Measurements from ENCODE around the gene AOC1.
"Not testable (repeated sequence)": the region's sequence is repeated elsewhere in the genome, so short reads cannot be mapped to it uniquely, and the experiment has no call there.

AOC1 gene

DNA sequence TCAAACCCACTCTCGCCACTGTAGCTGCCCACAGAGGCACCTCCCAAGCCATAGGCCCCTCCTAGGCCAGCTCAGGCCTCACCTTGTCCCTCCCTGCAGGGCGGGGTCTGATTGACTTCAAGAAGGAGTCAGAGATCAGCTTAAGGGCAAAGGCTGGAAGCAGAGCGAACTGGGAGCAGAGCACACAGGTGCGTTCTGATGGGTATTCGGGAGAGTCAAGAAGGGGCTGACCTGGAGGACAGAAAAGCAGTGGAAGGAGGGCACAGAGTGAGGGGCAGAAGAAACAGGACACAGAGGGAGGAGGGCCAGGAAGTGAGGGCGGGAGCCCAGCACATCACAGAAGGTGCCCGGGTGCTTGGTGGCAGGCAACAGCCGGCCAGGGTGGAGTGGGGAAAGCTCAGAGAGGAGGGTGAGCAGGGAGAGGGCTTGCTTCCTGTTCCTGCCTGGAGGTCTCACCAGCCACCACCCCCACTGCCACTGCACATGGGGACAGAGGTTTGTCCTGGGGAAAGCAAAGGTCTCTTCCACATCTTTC, at the start of gene AOC1:
Gene AOC1 (plus strand): TSS at position 147 of the 535 bp plus-strand sequence. CDS start 3,954 bp downstream, outside the sequence.
- no peak for DNase-seq (ENCODE audit: low read depth)

- no peak for DNase-seq (ENCODE audit: low read depth)
Measured at GRCh38 chr7:150803161-150803860, 49.0 kb upstream of the AOC1 start.

DNA sequence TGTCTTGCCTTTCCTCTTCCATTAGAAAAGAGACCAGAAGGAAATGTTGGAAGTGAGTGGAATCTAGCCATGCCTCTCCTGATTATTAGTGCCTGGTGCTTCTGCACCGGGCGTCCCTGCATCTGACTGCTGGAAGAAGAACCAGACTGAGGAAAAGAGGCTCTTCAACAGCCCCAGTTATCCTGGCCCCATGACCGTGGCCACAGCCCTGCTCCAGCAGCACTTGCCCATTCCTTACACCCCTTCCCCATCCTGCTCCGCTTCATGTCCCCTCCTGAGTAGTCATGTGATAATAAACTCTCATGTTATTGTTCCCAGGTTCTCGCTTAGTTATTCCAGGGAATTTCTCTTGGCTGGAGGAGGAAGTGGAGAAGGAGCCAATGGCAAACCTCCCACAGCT, 47.5 kb upstream of the AOC1 start:
- no peak for DNase-seq (ENCODE audit: low read depth)

- DNase-seq (ENCODE audit: low read depth), result no peak
Measured at GRCh38 chr7:150805864-150806263, 46.5 kb upstream of the AOC1 start.

GRCh38 chr7:150806454-150806853, 45.9 kb upstream of the AOC1 start:
- no peak for DNase-seq (ENCODE audit: low read depth)

DNA sequence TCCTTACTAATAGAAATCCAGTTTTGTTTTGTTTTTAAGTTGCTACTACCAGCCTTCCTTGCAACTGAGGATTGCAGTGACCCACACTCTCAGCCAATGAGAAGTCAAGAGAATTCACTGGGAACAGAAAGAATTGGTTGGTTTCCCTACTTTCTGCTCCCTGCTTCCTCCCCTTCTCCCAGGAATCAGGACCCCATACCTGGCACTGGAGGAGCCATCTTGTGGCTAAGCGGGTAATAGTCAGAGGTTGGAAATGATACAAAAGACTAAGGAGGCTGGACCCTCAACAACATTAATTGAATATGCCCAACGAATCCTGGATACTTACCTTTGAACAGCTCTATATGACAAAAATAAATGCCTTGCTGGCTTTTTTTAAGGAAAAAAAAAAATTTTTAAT, 45.5 kb upstream of the AOC1 start:
- DNase-seq (ENCODE audit: low read depth), result no peak

GRCh38 chr7:150807616-150808438, 44.5 kb upstream of the AOC1 start:
- not testable (repeated sequence) for DNase-seq (ENCODE audit: low read depth)

- no peak for DNase-seq (ENCODE audit: low read depth)
Measured at GRCh38 chr7:150814328-150815001, 37.9 kb upstream of the AOC1 start.

DNA sequence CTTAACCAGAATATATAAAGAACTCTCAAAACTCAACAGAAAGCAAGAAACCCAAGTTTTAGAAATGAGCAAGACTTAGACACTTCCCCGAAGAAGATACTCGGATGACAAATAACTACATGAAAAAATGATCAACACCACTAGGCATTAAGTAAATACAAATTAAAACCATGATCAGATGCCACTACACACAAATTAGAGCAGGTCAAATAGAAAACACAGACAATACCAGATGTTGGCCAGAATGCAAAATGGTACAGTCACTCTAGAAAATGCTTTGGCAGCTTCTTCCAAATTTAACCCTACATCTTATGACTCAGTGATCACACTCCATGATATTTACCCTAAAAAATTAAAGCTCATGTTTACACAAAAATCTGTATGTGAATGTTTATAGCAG, 33.3 kb upstream of the AOC1 start:
- DNase-seq (ENCODE audit: low read depth), result no peak

- no peak for DNase-seq (ENCODE audit: low read depth)
Measured at GRCh38 chr7:150820148-150820547, 32.2 kb upstream of the AOC1 start.

GRCh38 chr7:150820578-150821198, 31.6 kb upstream of the AOC1 start:
- no peak for DNase-seq (ENCODE audit: low read depth)

- DNase-seq (ENCODE audit: low read depth), result no peak
Measured at GRCh38 chr7:150823043-150823442, 29.3 kb upstream of the AOC1 start.

GRCh38 chr7:150823484-150824126, 28.7 kb upstream of the AOC1 start:
- DNase-seq (ENCODE audit: low read depth), result no peak

GRCh38 chr7:150824379-150825177, 27.7 kb upstream of the AOC1 start:
- no peak for DNase-seq (ENCODE audit: low read depth)

- DNase-seq (ENCODE audit: low read depth), result no peak
Measured at GRCh38 chr7:150826061-150826849, 26.1 kb upstream of the AOC1 start.

DNA sequence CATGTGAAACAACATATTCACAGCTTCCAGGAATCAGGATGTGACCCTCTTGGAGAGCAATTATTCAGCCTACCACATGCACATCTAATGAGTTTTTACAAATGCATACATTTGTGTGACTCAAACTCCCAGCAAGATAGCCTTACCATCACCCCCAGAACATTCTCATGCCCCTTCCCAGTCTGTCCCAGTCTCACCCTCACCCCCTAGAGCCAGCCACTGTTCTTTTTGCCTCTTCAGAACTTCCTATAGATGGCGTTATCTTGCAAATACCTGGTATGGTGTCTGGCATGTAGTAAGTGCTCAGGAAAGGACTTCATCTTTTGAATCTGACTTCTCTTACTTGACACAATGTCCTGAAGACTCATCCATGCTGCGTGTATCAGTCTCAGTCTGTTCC, 23.9 kb upstream of the AOC1 start:
- no peak for DNase-seq (ENCODE audit: low read depth)

- DNase-seq (ENCODE audit: low read depth), result no peak
Measured at GRCh38 chr7:150829426-150829825, 22.9 kb upstream of the AOC1 start.

DNA sequence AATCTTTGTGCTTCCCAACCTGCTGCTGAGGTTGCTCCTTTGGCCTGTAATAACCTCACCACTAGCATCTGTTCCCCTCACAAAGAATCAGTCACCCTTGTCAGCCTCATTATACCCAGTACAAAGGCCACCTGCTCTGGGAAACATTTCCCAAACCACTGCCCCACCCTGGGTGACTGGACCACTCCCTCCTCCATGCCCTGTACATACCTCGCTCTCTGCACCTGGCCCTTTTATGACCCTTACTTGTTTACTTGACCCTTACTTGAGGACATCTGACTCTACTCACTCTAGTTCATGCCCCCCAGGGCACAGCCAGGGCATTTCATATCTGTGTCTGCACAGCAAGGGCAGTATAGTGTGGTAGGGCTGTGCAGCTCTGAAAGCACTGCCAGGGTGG, 21.4 kb upstream of the AOC1 start:
- no peak for DNase-seq (ENCODE audit: low read depth)

GRCh38 chr7:150831851-150832250, 20.5 kb upstream of the AOC1 start:
- no peak for DNase-seq (ENCODE audit: low read depth)

GRCh38 chr7:150835019-150835418, 17.3 kb upstream of the AOC1 start:
- no peak for DNase-seq (ENCODE audit: low read depth)

All from activated T-cell treated with anti-CD3 and anti-CD28 coated beads for 1 hour (primary cell).